HFF-Myc (cell line): ENCODE results near the gene RFX4.

Source experiments
- DNase-seq: peaks from one replicate; pipeline ENCODE4 v3.0.0-alpha.2; 2011; ENCODE audit warnings: low read depth; ENCODE audit errors: extremely low read depth
- H3K4me3 ChIP-seq: replicated peaks from 2 replicates; pipeline ENCODE4 v1.5.1; 2011; ENCODE audit warnings: low read depth, mild to moderate bottlenecking, control low read depth, low read length
- CTCF ChIP-seq: IDR thresholded peaks from 2 replicates; pipeline ENCODE4 v1.5.1; 2012; ENCODE audit warnings: mild to moderate bottlenecking, low read depth, low read length, control low read depth; ENCODE audit errors: missing control alignments

Gene RFX4

GRCh38 chr12:106801830-106802533 is 219.2 kb downstream of the RFX4 start:
- no peak for TF ChIP-seq CTCF
- H3K4me3 ChIP-seq, result no peak overlapping the region
- no peak for DNase-seq

- no peak overlapping the region for H3K4me3 ChIP-seq
- no peak for DNase-seq
- TF ChIP-seq CTCF, result no peak
These were observed 221.9 kb downstream of the RFX4 start for GRCh38 chr12:106804668-106805067.
